SH-SY5Y (cell line): ENCODE data around the gene PADI2.

Source experiments
- GATA2 ChIP-seq: IDR thresholded peaks from 2 replicates; pipeline ENCODE4 v1.6.1; 2011; ENCODE audit warnings: mild to moderate bottlenecking, low read depth, low read length
- GATA3 ChIP-seq: IDR thresholded peaks from 2 replicates; pipeline ENCODE4 v1.6.1; 2011; ENCODE audit warnings: low read depth, mild to moderate bottlenecking, low read length, moderate library complexity

DNA sequence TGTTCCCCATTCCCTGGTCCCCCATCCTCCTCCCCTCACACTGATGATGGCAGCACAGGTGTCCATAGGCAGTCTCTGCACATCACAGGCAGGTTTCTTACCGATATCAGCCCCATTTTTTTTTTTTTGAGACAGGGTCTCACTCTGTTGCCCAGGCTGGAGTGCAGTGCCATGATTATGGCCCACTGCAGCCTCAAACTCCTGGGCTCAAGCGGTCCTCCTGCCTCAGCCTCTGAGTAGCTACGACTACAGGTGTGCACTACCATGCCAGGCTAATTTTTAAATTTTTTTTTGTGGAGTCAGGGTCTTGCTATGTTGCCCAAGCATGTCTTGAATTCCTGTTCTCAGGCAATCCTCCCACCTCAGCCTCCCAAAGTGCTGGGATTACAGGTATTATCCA lies 36.5 kb downstream of the PADI2 start:
- TF ChIP-seq GATA2 (no peak), GATA3 (no peak)
